ENCODE data around the gene TAF4B.
A peak's percentile ranks its signal among the peaks of the same experiment; 100 is the strongest.

TAF4B gene

DNA sequence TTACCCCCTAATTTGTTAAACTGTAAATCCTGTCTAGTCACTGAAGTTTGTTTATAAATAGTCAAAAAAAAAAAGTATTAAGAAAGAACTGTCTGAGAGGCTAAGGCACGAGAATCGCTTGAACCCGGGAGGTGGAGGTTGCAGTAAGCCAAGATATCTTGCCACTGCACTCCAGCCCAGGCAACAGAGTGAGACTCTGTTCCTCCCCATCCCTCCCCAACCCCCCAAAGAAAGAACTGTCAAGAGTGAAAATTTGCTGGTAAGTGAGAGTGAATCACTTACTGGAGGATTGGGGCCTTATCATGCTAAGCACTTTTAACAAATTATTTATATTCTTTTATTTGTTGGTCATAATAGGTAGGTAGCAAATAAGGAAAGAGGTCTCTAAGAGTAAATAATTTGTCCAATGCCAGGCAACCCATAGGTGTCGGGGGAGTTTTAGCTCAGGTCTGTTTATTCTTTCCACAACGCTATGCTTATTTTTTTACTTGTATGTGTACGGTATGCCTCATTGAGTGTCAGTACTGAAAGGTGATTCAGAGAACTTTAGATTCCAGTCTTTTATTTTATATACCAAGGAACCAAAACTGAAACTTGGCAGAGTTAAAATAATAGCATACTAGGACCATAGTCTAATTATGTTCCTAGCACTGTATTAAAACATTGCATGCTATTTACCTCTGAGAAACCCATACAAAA is 2.5 kb downstream of the TAF4B start (continued):
- TF ChIP-seq, protein P1, sequence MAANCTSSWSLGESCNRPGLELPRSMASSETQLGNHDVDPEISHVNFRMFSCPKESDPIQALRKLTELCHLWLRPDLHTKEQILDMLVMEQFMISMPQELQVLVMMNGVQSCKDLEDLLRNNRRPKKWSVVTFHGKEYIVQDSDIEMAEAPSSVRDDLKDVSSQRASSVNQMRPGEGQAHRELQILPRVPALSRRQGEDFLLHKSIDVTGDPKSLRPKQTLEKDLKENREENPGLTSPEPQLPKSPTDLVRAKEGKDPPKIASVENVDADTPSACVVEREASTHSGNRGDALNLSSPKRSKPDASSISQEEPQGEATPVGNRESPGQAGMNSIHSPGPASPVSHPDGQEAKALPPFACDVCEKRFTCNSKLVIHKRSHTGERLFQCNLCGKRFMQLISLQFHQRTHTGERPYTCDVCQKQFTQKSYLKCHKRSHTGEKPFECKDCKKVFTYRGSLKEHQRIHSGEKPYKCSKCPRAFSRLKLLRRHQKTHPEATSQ (tag by site-specific recombination; IDR thresholded peaks at IDR 0.05): no peak
- no peak for TF ChIP-seq GLI4 (tag by site-specific recombination; IDR thresholded peaks at IDR 0.05)

DNA sequence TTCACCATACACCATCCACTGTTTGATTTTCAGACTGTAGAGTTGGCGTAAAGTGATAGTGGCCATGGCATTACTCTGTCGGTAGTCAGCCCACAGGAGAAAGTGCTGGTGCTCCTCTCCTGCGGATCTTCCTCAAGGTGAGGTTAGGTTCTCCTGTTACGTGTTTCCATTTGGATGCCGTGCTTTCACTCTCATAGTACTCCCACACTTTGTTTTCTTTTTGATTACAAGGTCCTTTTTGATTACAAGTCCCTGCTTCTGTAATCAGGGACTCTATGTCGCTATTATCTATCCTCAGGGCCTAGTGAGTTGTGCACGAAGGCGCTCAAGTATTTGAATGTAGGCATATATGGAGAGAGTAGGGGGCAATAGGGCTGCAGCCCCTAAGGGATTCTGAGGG is 4.3 kb downstream of the TAF4B start:
- Histone ChIP-seq H3K27ac (ENCODE audit: extremely low read depth, low read depth, low read length) (0 out of 2 replicates have a peak overlapping the region, but pooled peaks have one; percentile 21), H3K4me3 (ENCODE audit: low read depth, low read length) (no peak overlapping the region), H3K4me1 (ENCODE audit: control insufficient read depth, insufficient read depth, low read length) (peaks cover 6% of the 10 kb centered on the region; the same call in 1 of the 2 replicates), H3K36me3 (ENCODE audit: control insufficient read depth in 2 of 2, insufficient read depth in 1 of 2, low read length in 2 of 2) (no peaks in the 10 kb centered on the region), H3K9me3 (ENCODE audit: control insufficient read depth, insufficient read depth, low read depth, low read length) (no peaks in the 10 kb centered on the region)
- ChIA-PET POLR2A (no interaction called here), CTCF (no interaction called here)
- TF ChIP-seq ZFHX2 (tag by site-specific recombination; conservative IDR thresholded peaks at IDR 0.05): peak; percentile 61
- TF ChIP-seq, protein P2, sequence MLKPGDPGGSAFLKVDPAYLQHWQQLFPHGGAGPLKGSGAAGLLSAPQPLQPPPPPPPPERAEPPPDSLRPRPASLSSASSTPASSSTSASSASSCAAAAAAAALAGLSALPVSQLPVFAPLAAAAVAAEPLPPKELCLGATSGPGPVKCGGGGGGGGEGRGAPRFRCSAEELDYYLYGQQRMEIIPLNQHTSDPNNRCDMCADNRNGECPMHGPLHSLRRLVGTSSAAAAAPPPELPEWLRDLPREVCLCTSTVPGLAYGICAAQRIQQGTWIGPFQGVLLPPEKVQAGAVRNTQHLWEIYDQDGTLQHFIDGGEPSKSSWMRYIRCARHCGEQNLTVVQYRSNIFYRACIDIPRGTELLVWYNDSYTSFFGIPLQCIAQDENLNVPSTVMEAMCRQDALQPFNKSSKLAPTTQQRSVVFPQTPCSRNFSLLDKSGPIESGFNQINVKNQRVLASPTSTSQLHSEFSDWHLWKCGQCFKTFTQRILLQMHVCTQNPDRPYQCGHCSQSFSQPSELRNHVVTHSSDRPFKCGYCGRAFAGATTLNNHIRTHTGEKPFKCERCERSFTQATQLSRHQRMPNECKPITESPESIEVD (tag by site-specific recombination; IDR thresholded peaks at IDR 0.05): no peak
- TF ChIP-seq, protein P3, sequence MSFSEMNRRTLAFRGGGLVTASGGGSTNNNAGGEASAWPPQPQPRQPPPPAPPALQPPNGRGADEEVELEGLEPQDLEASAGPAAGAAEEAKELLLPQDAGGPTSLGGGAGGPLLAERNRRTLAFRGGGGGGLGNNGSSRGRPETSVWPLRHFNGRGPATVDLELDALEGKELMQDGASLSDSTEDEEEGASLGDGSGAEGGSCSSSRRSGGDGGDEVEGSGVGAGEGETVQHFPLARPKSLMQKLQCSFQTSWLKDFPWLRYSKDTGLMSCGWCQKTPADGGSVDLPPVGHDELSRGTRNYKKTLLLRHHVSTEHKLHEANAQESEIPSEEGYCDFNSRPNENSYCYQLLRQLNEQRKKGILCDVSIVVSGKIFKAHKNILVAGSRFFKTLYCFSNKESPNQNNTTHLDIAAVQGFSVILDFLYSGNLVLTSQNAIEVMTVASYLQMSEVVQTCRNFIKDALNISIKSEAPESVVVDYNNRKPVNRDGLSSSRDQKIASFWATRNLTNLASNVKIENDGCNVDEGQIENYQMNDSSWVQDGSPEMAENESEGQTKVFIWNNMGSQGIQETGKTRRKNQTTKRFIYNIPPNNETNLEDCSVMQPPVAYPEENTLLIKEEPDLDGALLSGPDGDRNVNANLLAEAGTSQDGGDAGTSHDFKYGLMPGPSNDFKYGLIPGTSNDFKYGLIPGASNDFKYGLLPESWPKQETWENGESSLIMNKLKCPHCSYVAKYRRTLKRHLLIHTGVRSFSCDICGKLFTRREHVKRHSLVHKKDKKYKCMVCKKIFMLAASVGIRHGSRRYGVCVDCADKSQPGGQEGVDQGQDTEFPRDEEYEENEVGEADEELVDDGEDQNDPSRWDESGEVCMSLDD (tag by site-specific recombination; IDR thresholded peaks at IDR 0.05): no peak
- peak; percentile 61; the same call in 1 of the 2 replicates for TF ChIP-seq EGR2 (tag by site-specific recombination; IDR thresholded peaks at IDR 0.05; ENCODE audit: low read depth)
- TF ChIP-seq ZNF843 (tag by site-specific recombination; IDR thresholded peaks at IDR 0.05): 0 out of 2 replicates have a peak, but pooled peaks have one; percentile 45
- peak; percentile 62 for TF ChIP-seq ZXDB (tag by site-specific recombination; IDR thresholded peaks at IDR 0.05)
- TF ChIP-seq ZNF596 (tag by site-specific recombination; IDR thresholded peaks at IDR 0.05): no peak
- no peak for TF ChIP-seq BCL11A (tag by site-specific recombination; IDR thresholded peaks at IDR 0.05; ENCODE audit: low read depth)
- TF ChIP-seq, protein P4, sequence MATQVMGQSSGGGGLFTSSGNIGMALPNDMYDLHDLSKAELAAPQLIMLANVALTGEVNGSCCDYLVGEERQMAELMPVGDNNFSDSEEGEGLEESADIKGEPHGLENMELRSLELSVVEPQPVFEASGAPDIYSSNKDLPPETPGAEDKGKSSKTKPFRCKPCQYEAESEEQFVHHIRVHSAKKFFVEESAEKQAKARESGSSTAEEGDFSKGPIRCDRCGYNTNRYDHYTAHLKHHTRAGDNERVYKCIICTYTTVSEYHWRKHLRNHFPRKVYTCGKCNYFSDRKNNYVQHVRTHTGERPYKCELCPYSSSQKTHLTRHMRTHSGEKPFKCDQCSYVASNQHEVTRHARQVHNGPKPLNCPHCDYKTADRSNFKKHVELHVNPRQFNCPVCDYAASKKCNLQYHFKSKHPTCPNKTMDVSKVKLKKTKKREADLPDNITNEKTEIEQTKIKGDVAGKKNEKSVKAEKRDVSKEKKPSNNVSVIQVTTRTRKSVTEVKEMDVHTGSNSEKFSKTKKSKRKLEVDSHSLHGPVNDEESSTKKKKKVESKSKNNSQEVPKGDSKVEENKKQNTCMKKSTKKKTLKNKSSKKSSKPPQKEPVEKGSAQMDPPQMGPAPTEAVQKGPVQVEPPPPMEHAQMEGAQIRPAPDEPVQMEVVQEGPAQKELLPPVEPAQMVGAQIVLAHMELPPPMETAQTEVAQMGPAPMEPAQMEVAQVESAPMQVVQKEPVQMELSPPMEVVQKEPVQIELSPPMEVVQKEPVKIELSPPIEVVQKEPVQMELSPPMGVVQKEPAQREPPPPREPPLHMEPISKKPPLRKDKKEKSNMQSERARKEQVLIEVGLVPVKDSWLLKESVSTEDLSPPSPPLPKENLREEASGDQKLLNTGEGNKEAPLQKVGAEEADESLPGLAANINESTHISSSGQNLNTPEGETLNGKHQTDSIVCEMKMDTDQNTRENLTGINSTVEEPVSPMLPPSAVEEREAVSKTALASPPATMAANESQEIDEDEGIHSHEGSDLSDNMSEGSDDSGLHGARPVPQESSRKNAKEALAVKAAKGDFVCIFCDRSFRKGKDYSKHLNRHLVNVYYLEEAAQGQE (tag by site-specific recombination; IDR thresholded peaks at IDR 0.05): no peak
- no peak for TF ChIP-seq ZNF221 (tag by site-specific recombination; IDR thresholded peaks at IDR 0.05; ENCODE audit: borderline replicate concordance)
- TF ChIP-seq ZNF354C (tag by site-specific recombination; IDR thresholded peaks at IDR 0.05; ENCODE audit: borderline replicate concordance, low read depth): no peak
- TF ChIP-seq ZNF776 (tag by site-specific recombination; IDR thresholded peaks at IDR 0.05; ENCODE audit: borderline replicate concordance): no peak

Measured in HEK293 (cell line).